GM19193 (cell line): ENCODE results near the gene IQCE.

Experiments
- POLR2A ChIP-seq: IDR thresholded peaks from 4 replicates; pipeline ENCODE4 v1.6.1; 2011; ENCODE audit not compliant: insufficient read depth, insufficient read length; ENCODE audit errors: extremely low read depth

IQCE gene

GRCh38 chr7:2542011-2542915, 16.5 kb upstream of the IQCE start:
- no peak for TF ChIP-seq POLR2A

- no peak for TF ChIP-seq POLR2A
Observed at GRCh38 chr7:2542916-2543871, 15.6 kb upstream of the IQCE start.

- no peak for TF ChIP-seq POLR2A
Observed at GRCh38 chr7:2544541-2545188, 14.1 kb upstream of the IQCE start.

- TF ChIP-seq POLR2A, result no peak
Observed at GRCh38 chr7:2545746-2546425, 12.9 kb upstream of the IQCE start.

- TF ChIP-seq POLR2A, result no peak
Observed at GRCh38 chr7:2546776-2547586, 11.8 kb upstream of the IQCE start.

GRCh38 chr7:2551418-2551817, 7.4 kb upstream of the IQCE start:
- TF ChIP-seq POLR2A, result no peak

GRCh38 chr7:2553108-2553507, 5.7 kb upstream of the IQCE start:
- TF ChIP-seq POLR2A, result no peak

- no peak for TF ChIP-seq POLR2A
Observed at GRCh38 chr7:2553831-2554581, 4.8 kb upstream of the IQCE start.

GRCh38 chr7:2554661-2555111, 4.1 kb upstream of the IQCE start:
- no peak for TF ChIP-seq POLR2A

GRCh38 chr7:2555121-2556052, 3.4 kb upstream of the IQCE start, which contains the start of gene BRAT1:
Gene BRAT1 (minus strand): TSS chr7:2555524. CDS start chr7:2554431, 1,093 bp downstream.
- peak; percentile 77 for TF ChIP-seq POLR2A

GRCh38 chr7:2559283-2559950, 638 bp downstream of the IQCE start:
- no peak for TF ChIP-seq POLR2A
